DMS 273 treated with DMSO at 0.1 percent for 48 hours (cell line): ENCODE results near the gene INSIG2.

ENCODE experiments used
- DNase-seq: peaks from one replicate; lab custom pipeline; 2025; lab: John Stamatoyannopoulos, UW

The INSIG2 gene

DNA sequence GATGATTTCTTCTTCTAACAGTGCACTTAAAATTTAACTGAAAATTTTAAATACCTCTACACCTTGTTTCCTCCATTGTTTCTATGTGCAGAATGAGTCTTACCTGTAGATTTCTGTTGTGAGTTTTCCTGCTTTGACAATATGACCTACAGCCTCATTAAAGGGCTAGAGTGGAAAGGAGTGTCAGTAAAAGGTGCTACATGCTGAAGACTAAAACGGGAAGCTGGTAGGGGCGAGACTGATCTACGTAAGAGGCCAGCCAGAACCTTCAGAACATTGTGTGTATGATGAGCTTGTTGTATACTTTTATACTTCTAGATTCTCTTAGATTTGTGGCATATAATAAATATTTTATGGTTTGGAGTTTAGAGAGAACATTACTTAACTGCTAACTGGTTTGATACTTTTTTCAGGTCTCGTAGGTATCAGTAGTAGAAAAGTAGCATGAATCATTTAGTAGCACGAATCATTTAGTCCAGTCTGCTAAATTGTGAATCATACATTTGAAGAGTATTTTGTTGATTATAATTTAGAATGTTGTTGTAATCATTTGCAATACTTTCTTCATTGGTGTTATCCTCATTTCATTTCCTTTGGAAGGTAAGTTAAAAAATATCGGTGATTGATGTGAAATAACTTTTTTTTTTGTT lies 14.3 kb downstream of the INSIG2 start:
- DNase-seq, result no peak

DNA sequence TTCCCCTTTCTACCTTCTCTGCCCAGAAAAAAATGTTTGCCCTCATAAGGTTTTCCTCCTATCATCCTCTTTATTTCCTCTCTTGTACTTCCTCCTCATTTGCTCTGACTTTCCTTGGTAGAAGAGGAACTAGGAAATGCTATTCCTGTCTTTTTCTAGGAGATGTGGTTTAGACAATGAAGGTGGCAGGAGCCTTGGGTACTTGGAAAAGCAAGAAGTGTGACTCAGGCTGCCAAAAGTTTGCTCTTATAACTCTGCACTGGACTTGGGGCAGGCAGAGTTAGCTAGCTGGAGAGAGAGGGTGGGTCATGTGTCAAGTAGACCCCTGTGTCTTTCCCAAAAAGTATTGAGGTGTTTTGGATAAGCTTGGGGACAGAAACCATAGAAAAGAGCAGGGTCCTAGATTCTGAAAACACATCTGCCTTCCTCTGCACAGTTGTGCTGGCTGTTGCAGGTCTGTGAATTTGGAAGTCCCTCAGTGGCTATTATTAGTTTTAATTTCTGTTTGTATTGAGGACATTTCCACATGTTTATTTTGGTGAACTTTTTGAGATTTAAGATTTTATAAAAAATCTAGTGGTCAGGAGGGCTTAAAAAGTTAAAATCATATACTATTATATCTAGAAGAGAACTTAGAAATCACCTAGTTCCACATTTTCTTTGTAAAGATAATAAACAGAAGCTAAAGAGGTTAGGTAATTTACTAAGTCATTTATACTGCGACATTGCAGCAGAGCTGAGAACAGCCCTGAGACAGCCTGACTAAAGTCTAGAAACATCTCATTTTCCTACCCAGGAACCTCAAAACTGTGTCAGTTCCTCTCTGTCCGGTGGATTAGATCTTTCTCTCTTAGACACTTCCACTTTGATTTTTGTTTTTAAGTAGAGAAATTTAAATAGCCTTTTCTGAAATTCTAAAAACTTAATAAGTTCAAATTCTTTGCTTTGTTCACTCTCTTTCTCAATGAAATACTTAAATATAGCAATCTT lies 16.0 kb downstream of the INSIG2 start:
- DNase-seq, result no peak

- no peak for DNase-seq
These were observed 17.2 kb downstream of the INSIG2 start for GRCh38 chr2:118105497-118105896.

DNA sequence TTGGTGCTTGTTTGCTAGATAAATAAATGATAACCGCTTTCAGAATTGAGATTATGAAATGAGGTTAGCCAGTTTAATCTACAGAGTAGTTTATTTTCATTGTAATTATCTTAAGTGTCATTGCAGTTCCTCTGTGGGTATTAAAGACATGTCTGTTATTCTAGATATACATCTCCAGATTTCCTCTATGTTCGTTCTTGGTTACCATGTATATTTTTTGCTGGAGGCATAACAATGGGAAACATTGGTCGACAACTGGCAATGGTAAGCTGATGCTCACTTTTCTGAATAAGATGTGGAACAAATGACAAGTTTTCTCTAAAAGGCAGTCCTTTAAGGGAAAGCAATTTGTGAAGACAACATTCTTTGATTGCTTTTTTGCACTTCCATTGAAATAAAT lies 18.7 kb downstream of the INSIG2 start:
- no peak for DNase-seq

- no peak for DNase-seq
These were observed 22.0 kb downstream of the INSIG2 start for GRCh38 chr2:118110310-118110709.

DNA sequence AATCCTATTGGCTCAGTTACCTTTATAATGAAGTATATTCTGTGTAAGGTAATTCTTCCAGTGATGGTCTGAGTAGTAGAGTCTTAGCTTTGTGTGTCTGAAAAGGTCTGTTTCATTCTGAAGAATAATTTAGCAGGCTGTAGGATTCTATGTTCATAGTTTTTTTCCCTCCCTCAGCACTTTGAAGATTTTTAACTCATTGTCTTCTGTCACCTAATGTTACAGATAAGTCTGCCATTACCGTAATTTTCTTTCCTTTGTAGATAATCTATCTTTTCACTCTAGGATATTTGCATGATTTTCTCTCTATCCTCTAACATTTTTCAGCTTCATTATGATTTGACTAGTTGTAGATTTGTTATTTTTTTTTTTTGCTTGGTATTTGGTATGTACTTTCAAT lies 22.7 kb downstream of the INSIG2 start:
- DNase-seq, result no peak

DNA sequence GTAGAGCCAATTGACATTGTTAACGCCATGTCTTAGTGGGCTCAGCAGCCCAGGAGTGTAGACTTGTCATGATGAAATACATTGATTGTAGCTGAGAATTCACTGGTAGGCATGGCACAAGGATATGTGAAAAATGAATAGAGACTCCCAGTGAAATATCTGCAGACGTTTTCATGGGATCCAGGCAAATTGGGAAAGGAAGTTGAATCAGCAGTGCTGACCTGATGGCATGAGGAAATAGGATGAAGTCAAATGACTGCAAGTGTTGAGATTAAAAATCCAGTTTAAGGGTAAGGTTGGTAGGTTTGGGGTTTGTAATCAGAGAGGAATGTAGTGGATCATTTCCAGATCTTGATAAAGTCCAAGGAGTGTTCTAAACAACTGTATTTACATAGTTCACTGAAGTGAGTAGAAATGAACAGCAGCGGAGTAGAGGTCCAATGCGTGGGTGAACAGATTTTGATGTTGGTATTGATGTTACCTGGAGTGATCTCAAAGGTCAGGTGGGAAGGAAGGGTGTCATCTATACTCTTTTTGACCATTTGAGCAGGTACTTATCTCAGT lies 24.6 kb downstream of the INSIG2 start:
- no peak for DNase-seq

- no peak for DNase-seq
These were observed 26.6 kb downstream of the INSIG2 start for GRCh38 chr2:118114863-118115262.

DNA sequence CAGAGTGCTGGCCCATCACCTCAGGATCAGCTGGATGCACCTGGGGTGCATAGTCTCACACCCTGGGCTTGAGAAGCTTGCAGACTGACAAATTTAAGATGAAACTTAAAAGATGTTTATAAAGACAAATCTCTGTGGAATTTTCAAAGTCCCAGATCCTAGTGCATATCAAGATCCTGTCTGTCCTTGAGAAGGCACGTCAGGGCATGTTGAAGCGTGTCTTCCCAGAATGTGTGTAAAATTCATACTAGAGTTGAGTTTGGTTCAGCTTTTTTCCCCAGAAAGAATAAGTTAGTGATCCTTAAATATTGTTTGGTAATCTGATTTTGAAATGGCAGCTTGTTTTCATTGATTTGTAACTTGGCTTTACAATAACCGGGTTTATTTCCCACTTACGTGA lies 27.5 kb downstream of the INSIG2 start:
- no peak for DNase-seq

DNA sequence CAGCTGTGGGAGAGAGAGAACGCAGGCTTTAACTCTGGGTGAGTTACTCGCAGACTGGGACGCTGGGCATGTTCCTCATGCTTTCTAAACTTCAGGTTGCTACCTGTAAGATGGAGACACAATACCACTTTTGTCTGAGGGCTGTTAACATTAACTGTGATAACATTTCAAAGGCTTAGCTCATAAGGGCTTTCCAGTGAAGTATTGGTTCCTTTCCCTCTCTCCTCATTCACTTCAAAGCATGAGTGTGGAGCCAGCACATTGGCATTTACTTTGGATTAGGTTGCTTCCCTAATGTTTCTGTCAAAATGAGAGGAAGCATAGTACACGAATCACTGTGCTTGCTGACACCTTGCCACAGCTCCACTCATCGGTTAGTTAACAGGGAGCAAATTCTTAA lies 30.2 kb downstream of the INSIG2 start:
- DNase-seq, result no peak

DNA sequence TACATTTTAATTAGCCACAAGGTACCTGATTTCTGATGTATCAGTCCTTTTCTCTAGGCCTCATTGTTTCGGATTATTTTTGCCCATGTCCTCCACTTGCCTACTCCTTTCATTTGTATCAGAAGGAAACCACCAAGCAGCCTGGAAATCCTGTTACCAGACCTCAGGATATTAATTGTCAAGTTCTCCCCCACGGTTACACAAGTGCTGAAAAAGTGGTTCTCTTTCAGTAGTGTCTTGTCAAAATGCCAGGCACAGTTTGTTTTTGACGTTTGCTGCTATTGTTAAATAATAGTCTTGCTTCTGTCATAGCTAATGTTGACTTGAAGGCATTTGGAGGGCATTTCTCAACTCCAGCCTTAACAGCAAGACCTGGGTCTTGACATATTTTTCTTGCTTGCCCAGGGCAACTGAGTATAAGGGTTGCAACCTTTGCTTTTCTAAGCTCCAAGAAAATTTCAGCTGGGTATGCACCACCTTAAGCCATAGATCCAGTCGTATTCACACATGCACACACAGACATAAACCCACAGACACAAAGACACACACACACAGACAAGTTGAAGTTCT lies 31.0 kb downstream of the INSIG2 start:
- no peak for DNase-seq

DNA sequence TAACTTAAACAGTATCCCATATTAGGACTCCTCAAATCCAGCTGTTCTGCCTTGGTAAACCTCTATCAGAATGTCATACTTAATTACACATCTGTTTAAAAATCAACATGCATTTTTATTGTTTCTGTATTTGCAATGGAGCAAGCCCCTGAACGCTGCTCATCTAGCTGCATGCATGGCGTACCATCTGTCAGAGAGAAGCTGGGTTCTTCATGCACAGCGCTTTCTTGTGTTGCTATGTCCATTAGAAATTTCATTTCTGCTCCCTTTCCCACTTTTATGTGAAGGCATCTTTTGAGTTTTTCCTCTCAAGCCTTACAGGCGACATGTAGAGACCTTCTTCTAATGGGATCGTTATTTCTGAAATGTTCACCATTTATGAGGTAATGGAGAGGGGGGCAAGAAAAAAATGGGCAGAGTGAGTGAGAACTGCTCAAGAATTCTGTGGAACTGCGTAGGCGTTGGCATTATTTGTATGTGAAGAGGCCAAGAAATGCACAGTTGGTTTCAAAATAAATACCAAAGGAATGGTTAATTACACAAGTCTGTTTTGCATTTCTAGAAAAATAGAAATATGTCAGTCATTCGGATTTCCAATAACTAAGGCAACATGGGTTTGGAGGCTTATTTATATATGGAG lies 31.6 kb downstream of the INSIG2 start:
- no peak for DNase-seq

- no peak for DNase-seq
These were observed 32.1 kb downstream of the INSIG2 start for GRCh38 chr2:118120401-118120780.

GRCh38 chr2:118121101-118121500 lies 32.8 kb downstream of the INSIG2 start:
- DNase-seq, result no peak

DNA sequence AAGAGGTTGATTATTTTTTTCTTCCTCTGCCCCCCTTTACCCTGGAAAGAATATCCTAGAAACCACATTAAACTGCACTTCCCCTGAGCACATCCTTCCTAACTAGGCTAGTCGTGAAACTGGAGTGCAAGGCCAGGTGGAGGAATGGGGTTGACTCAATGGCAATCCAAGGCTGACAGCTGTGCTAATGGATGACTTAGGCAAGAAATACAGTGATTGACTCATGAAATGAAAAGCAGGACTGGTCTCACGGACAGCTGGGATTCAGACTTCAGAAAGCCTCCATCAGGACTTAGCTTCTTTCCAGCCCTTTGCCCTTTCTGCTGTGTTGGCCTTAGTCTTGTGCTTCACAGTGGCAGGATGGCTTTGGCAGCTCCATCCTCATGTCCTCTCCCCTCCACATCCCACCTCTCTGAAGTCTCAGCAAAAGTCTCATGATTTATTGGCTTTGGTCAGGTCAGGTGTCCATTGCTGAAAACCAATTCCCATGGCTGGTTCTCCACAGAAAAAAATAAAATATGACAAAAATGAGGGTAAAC lies 33.8 kb downstream of the INSIG2 start:
- DNase-seq, result no peak

- DNase-seq, result no peak
These were observed 34.5 kb downstream of the INSIG2 start for GRCh38 chr2:118122594-118123281.

- no peak for DNase-seq
These were observed 35.4 kb downstream of the INSIG2 start for GRCh38 chr2:118123561-118124232.

DNA sequence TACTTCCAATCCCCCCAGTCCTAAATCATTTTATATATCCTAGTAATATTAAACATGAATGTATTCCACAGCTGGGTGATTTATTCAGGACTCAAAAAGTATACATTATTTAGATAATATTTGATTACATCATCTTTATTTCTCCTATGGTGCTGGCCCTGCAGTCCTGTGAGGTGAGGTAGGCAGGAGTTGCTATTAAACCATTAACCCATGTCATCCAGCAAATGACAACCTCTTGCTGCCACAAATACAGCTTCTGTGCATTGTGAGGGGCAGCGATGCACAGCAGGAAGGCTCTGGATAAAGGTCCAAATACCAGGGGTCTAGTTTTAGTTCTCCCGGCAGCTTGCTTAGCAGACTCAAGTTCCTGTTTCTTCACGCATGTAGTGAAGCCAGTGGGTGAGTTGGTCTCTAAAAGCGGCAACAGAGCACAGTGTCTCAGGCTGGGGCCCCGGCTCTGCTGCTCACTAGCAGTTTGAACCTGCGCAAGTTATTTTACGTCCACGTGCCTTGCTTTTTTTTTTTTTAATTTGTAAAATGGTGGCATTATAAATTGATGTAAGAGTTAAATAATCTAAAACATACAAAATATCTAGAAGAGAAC lies 36.1 kb downstream of the INSIG2 start:
- DNase-seq, result no peak

DNA sequence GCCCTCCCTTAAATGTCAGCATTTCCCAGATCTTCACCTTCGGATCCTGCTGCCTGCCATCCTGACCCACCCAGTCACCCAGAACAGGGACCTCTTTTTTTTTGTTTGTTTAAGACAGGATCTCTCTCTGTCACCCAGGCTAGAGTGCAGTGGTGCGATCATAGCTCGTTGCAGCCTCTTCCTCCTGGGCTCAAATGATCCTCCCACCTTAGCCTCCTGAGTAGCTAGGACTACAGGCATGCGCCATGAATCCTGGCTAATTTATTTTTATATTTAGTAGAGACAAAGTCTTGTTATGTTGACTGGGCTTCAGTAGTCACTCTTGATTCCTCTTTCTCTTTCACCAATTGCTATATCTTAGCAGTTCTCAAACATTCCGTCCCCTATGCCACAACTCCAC lies 39.0 kb downstream of the INSIG2 start:
- no peak for DNase-seq

- no peak for DNase-seq
These were observed 40.6 kb downstream of the INSIG2 start for GRCh38 chr2:118128826-118129225.
